ENCODE data around the gene AFF2.

GRCh38 chrX:148628621-148629020 is 128.2 kb downstream of the AFF2 start:
- TF ChIP-seq NFRKB (IDR thresholded peaks at IDR 0.05): no peak
- no peak for TF ChIP-seq LEF1 (IDR thresholded peaks at IDR 0.05; ENCODE audit: borderline replicate concordance)
- TF ChIP-seq ELF4 (IDR thresholded peaks at IDR 0.05): no peak
- TF ChIP-seq CTBP1 (IDR thresholded peaks at IDR 0.05; ENCODE audit: borderline replicate concordance): no peak
- TF ChIP-seq SP1 (IDR thresholded peaks at IDR 0.05): no peak
- TF ChIP-seq FOXM1 (IDR thresholded peaks at IDR 0.05; ENCODE audit: borderline replicate concordance): no peak
- TF ChIP-seq SUZ12 (IDR thresholded peaks at IDR 0.05): no peak
- no peak for TF ChIP-seq BHLHE40 (IDR thresholded peaks at IDR 0.05; ENCODE audit: borderline replicate concordance)
